Subcutaneous abdominal adipose tissue (tissue), 5 donors: ENCODE measurements around the gene PSAP.

Experiments used
- H3K27ac ChIP-seq: one replicate; pipeline ENCODE4 v1.7.0; 2013; ENCODE audit warnings: low read depth, mild to moderate bottlenecking, inconsistent platforms, low read length, moderate library complexity
- H3K27me3 ChIP-seq, 5 donors: one replicate each; pipeline ENCODE4 v1.7.0; 2013; ENCODE audit warnings: low read length in 5 of 5, inconsistent platforms in 1 of 5; ENCODE audit not compliant: control insufficient read depth in 5 of 5, insufficient read depth in 4 of 5
- H3K36me3 ChIP-seq, 5 donors: one replicate each; pipeline ENCODE4 v1.7.0; 2013; ENCODE audit warnings: low read length in 5 of 5; ENCODE audit not compliant: control insufficient read depth in 5 of 5, insufficient read depth in 5 of 5
- H3K4me1 ChIP-seq, 5 donors: one replicate each; pipeline ENCODE4 v1.7.0; 2013; ENCODE audit warnings: low read length in 5 of 5, mild to moderate bottlenecking in 3 of 5, moderate library complexity in 1 of 5; ENCODE audit not compliant: control insufficient read depth in 5 of 5, insufficient read depth in 5 of 5
- H3K4me3 ChIP-seq, 5 donors: one replicate each; pipeline ENCODE4 v1.7.0; 2013; ENCODE audit warnings: low read length in 5 of 5, low read depth in 1 of 5
- H3K9ac ChIP-seq, 5 donors: one replicate each; pipeline ENCODE4 v1.7.0; 2013; ENCODE audit warnings: low read length in 5 of 5, mild to moderate bottlenecking in 4 of 5, moderate library complexity in 3 of 5
- H3K9me3 ChIP-seq, 5 donors: one replicate each; pipeline ENCODE4 v1.7.0; 2013; ENCODE audit warnings: low read length in 5 of 5; ENCODE audit not compliant: control insufficient read depth in 5 of 5
- donor health status: healthy.
- donor health status: healthy.
- donor health status: healthy.
- donor health status: healthy.
- donor health status: healthy.

The PSAP gene

DNA sequence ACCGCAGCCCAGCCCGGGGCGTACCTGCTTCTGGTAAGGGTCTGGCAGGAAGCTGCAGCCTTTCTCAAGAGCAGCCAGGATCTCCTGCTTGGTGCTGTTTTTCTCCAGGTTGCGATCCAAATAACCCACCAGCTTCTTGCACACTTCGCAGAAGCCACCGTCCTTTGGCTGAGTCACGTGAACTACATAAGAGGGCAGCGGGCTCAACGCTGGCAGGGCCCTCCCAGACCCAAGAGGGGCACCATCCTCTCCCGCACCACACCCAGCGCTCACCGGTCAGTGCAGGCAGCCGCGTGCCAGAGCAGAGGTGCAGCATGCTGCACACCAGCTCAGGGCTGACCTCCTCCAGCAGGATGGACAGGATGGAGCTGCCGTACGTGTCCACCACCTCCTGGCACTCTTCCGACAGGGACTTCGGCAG lies 31.6 kb downstream of the PSAP start:
- Histone ChIP-seq H3K27me3 (no peaks in the 10 kb centered on the region), H3K4me1 (peaks cover 0 to 30% (median 29%) of the 10 kb centered on the region in 5 donors), H3K4me3 (no peak overlapping the region), H3K36me3 (peaks cover 13 to 98% (median 96%) of the 10 kb centered on the region in 5 donors), H3K9ac (no peak overlapping the region), H3K9me3 (no peaks in the 10 kb centered on the region), H3K27ac (peak overlapping the region; percentile 60)

DNA sequence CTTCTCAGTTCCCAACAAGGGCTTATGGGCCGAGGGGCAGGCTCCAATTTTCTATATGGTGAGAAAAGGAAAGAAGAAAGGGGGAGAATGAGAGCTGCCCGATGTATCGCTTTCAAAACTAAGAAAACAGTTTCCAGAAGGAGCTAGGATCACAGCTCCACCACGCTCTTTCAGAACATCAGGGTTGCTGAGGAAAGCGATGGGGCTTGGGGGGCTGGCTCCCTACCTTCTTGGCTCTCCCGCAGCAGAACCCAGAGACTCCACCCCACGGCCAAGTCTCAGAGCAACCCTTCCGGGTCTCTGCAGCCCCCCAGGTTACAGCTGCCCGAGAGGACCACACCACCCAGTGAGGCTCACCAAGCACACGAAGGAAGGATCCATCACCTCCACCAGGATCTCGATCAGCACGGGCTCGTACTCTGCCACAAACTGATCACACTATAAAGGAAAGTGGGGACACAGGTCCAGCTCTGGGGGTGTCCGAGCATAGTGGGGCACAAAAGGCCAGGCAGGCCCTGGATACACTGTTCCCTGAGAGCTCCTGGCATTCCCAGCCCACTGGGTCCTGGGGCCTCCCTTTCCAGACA lies 32.3 kb downstream of the PSAP start:
- Histone ChIP-seq H3K36me3 (peaks cover 11 to 95% (median 89%) of the 10 kb centered on the region in 5 donors), H3K27ac (peak overlapping the region; percentile 60), H3K27me3 (no peaks in the 10 kb centered on the region), H3K9ac (no peak overlapping the region), H3K9me3 (no peaks in the 10 kb centered on the region), H3K4me3 (no peak overlapping the region), H3K4me1 (peaks cover 0 to 30% (median 29%) of the 10 kb centered on the region in 5 donors)

DNA sequence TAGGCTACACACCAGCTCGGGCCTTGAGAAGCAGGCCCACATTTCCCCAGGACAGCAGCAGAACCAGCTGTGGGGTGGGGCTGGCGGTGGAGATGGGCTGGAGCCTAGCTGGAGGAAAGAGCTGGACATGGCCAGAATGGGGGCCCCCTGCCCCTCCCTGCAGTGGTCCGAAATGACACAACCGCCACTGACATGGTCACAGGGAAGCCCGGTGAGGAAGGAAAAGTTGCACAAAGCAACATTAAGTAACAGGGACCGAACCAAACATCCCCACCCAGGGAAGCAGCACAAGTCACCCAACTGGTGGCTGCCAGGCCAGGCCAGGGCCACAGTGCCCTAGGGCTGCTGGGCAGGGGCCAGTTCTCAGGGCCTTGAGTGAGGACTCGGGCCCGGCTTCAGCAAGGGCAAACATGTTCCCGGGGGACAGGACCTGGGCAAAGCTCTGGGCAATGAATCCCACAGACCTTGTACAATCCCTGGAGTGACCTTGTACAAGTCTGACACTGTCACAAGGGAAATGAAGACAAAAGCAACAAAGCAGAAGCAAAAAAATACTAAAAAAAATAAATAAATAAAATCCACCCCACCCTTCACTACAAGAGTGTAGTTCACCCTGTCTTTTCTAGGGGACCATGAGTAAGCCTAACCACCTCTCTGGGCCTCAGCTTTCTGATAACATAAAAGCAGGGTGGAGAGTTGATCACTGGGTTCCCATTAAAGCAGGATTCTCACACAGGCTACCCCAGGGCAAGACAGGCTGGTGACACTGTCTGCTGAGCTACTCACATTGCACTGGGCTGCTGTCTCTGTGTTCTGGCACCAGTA lies 33.0 kb downstream of the PSAP start:
- Histone ChIP-seq H3K4me1 (peaks cover 0 to 30% (median 29%) of the 10 kb centered on the region in 5 donors), H3K36me3 (peaks cover 8 to 91% (median 82%) of the 10 kb centered on the region in 5 donors), H3K4me3 (no peak overlapping the region), H3K27me3 (no peaks in the 10 kb centered on the region), H3K9ac (no peak overlapping the region), H3K27ac (peak overlapping the region; percentile 60), H3K9me3 (no peaks in the 10 kb centered on the region)

- H3K4me1 ChIP-seq = peaks cover 0 to 34% (median 31%) of the 10 kb centered on the region in 5 donors
- no peak overlapping the region for H3K9ac ChIP-seq
- H3K9me3 ChIP-seq = no peaks in the 10 kb centered on the region
- peak overlapping the region; percentile 60 for H3K27ac ChIP-seq
- H3K4me3 ChIP-seq = no peak overlapping the region
- H3K27me3 ChIP-seq = no peaks in the 10 kb centered on the region
- H3K36me3 ChIP-seq = peaks cover 3 to 87% (median 73%) of the 10 kb centered on the region in 5 donors
Measured at GRCh38 chr10:71816936-71817618, 34.0 kb downstream of the PSAP start.

GRCh38 chr10:71816421-71816851 lies 34.6 kb downstream of the PSAP start:
- Histone ChIP-seq H3K4me3 (no peak overlapping the region), H3K9me3 (no peaks in the 10 kb centered on the region), H3K27ac (peak overlapping the region; percentile 41), H3K27me3 (no peaks in the 10 kb centered on the region), H3K4me1 (peaks cover 0 to 38% (median 33%) of the 10 kb centered on the region in 5 donors), H3K36me3 (peaks cover 3 to 81% (median 67%) of the 10 kb centered on the region in 5 donors), H3K9ac (no peak overlapping the region)

GRCh38 chr10:71815515-71816130 lies 35.4 kb downstream of the PSAP start:
- Histone ChIP-seq H3K27me3 (no peaks in the 10 kb centered on the region), H3K4me1 (peaks cover 0 to 38% (median 33%) of the 10 kb centered on the region in 5 donors), H3K36me3 (peaks cover 2 to 73% (median 59%) of the 10 kb centered on the region in 5 donors), H3K4me3 (no peak overlapping the region), H3K27ac (no peak overlapping the region), H3K9me3 (no peaks in the 10 kb centered on the region), H3K9ac (no peak overlapping the region)

- no peak overlapping the region for H3K4me3 ChIP-seq
- no peaks in the 10 kb centered on the region for H3K9me3 ChIP-seq
- H3K27ac ChIP-seq = no peak overlapping the region
Measured at GRCh38 chr10:71814922-71815411, 36.1 kb downstream of the PSAP start.

DNA sequence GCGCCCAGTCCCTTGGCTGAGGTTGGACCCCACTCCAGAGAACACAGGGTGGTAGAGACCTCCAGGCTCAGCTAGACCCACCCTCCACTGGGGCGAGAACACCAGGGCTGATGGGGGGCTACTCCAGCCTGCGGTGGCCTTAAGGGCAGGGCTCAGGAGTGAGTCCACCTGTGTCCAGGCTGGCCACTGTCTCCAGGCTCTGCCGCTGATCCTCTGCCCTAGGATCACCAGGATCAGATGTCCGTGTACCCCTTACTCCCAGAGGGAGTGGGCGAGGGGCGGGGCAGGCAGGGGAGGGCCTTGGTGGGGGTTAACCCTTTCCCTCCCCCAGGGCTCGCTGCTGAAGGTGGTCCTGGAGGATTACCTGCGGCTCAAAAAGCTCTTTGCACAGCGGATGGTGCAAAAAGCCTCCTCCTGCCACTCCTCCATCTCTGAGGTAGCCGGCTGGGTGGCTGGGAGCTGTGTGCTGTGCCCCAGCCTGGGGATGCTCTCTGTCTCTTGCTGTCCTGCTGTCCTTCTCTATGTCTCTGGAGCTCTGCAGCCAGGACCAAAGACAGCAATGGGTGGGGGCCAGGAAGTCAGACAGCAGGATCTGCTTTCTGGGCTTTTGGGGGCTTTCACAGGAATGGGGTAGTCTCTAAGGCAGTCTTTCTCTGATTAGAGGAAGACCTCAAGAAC lies 38.0 kb downstream of the PSAP start:
- H3K9me3 ChIP-seq = no peaks in the 10 kb centered on the region

More at GRCh38 chr10:71814922-71815411, 36.1 kb downstream of the PSAP start:
- H3K27me3 ChIP-seq = no peaks in the 10 kb centered on the region
- peaks cover 0 to 67% (median 55%) of the 10 kb centered on the region in 5 donors for H3K36me3 ChIP-seq
- H3K9ac ChIP-seq = no peak overlapping the region
- peaks cover 0 to 38% (median 33%) of the 10 kb centered on the region in 5 donors for H3K4me1 ChIP-seq

More for the DNA sequence above, 38.0 kb downstream of the PSAP start:
- Histone ChIP-seq H3K36me3 (peaks cover 0 to 48% (median 36%) of the 10 kb centered on the region in 5 donors), H3K4me1 (peaks cover 0 to 26% (median 20%) of the 10 kb centered on the region in 5 donors), H3K27ac (no peak overlapping the region), H3K9ac (no peak overlapping the region), H3K4me3 (no peak overlapping the region), H3K27me3 (no peaks in the 10 kb centered on the region)
